Ovary (tissue), 3 donors: ENCODE results near the gene NOD2.

Experiments used
- POLR2A ChIP-seq: fragments of 450-650 bp; IDR thresholded peaks from one replicate; pipeline ENCODE4 v1.6.1; 2017; ENCODE audit warnings: antibody characterized with exemption, mild to moderate bottlenecking, moderate library complexity
- TF ChIP-seq, protein P1 (sequence below), 3 donors: fragments of 450-650 bp in 2 of 3; fragments of 200-600 bp in 1 of 3; IDR thresholded peaks; one replicate each; pipeline versions ENCODE4 v1.5.1 to v1.8.0; 2016 to 2022; ENCODE audit warnings: antibody characterized with exemption in 3 of 3, mild to moderate bottlenecking in 1 of 3
- donor health status: DM: no; HTN: no; CAD: no.

DNA sequence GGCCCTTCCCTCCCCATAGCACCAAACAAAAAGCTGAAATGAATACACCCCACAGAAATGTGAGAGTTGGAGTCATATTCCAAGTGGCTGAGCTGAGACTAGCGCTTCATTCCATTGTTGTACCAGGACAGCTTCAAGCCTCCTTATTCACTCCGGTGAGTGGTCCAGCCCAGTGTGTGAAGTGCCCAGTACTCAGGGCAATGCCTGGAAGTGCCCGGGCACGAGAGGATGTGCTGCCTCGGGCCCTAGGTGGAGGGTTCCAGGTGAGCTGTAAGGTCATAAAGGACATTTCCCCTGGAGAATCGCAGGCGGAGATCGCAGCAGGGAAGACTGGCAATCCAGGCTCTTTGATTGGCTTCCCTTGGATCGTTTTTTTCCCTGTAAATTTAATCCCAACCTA, 43.0 kb downstream of the NOD2 start:
- TF ChIP-seq, protein P1, sequence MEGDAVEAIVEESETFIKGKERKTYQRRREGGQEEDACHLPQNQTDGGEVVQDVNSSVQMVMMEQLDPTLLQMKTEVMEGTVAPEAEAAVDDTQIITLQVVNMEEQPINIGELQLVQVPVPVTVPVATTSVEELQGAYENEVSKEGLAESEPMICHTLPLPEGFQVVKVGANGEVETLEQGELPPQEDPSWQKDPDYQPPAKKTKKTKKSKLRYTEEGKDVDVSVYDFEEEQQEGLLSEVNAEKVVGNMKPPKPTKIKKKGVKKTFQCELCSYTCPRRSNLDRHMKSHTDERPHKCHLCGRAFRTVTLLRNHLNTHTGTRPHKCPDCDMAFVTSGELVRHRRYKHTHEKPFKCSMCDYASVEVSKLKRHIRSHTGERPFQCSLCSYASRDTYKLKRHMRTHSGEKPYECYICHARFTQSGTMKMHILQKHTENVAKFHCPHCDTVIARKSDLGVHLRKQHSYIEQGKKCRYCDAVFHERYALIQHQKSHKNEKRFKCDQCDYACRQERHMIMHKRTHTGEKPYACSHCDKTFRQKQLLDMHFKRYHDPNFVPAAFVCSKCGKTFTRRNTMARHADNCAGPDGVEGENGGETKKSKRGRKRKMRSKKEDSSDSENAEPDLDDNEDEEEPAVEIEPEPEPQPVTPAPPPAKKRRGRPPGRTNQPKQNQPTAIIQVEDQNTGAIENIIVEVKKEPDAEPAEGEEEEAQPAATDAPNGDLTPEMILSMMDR (IDR thresholded peaks at IDR 0.05) = no peak
- TF ChIP-seq POLR2A = no peak
